ENCODE results near the gene BEND3.

The BEND3 gene

DNA sequence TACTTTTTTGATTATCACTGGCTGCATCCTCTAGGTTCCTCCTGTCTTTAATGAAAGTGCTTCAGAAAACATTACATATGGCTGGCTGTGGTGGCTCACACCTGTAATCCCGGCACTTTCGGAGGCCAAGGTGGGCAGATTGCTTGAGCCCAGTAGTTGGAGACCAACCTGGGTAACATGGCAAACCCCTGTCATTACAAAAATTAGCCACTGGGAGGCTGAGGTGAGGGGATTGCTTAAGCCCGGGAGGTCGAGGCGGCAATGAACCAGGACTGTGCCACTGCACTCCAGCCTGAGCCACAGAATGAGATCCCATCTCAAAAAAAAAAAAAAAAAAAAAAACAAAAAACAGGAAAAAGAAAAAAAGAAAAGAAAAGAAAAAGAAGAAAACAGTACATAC is 35.3 kb downstream of the BEND3 start:
- no peak for DNase-seq

DNA sequence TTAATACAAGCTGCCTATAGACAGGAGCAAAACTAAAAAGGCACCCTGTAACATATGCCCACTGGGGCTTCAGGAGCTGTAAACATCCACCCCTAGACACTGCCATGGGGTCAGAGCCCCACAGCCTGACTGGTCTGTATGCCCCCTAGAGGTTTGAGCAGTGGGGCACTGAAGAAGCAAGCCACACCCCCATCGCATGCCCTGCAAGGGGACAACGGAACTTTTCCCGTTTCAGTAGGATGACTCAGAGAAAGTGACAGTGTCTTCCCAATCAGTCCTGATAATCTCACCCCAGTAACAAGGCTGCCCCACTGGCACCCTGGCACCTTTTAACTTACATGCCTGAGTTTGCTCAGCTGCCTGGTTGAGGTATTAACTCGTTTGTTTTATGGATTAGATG is 35.9 kb downstream of the BEND3 start:
- no peak for DNase-seq

DNA sequence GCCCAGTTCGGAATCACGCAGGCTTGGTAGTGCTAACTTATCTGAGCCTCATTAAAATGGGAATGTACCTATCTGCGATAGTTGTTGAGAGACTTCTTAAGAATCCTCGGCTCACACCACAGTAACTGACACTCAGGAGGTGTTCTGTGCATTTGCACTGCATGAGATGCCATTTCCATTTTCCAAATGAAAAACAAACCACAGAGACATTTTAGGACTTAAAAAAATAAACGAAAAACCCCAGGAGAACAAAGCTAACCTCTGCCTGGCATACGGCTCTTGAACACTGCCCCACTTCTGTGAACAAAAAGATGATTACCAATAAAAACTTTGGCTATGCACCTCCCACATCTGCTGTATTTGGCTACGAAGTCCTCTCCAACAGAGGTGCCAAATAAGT is 37.6 kb downstream of the BEND3 start:
- DNase-seq = no peak

- DNase-seq = no peak
These were observed 39.3 kb downstream of the BEND3 start for GRCh38 chr6:107075951-107076381.

GRCh38 chr6:107070686-107071085 is 44.6 kb downstream of the BEND3 start:
- DNase-seq = no peak

DNA sequence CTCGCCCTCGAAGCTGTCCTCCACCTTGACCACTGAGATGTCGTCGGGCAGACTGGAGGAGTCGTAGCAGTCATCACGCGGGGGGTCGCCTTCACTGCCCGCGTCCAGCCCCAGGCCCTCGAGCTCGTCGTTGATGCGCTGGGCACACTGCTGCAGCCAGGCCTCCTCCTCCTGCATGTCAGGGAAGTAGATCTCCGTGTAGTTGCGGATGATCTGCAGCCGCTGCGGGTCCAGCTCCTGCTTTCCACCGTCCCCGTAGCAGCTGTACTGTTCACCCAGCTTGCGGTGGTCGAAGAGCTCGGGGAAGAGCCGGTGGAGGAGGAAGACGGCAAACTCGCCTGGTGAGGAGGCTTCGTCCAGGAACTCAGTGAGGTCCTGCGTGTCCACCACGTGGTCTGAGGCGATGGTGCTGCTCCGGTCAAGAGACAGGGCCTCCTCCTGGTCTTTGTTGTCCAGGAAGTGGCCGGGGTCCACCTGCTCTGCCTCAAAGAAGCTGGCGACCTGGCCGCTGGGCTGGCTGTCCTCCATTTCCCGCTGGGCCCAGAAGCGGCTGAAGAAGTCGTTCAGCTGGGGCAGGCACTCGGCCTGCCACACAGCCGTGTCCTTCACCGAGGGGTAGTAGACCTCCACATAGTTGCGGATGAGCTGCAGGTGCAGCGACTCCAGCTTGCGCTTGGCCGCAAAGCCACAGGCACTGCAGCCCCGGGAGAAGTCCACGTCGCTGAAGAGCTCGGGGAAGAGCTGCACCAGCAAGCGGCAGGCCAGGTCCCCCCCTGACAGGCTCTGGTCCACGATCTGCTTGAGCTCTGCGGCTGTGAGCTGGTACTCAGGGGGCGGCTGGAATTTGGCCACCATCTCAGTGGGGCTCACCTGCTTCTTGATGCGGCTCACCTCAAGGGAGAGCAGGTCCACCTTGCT is 45.4 kb downstream of the BEND3 start:
- DNase-seq = no peak

DNA sequence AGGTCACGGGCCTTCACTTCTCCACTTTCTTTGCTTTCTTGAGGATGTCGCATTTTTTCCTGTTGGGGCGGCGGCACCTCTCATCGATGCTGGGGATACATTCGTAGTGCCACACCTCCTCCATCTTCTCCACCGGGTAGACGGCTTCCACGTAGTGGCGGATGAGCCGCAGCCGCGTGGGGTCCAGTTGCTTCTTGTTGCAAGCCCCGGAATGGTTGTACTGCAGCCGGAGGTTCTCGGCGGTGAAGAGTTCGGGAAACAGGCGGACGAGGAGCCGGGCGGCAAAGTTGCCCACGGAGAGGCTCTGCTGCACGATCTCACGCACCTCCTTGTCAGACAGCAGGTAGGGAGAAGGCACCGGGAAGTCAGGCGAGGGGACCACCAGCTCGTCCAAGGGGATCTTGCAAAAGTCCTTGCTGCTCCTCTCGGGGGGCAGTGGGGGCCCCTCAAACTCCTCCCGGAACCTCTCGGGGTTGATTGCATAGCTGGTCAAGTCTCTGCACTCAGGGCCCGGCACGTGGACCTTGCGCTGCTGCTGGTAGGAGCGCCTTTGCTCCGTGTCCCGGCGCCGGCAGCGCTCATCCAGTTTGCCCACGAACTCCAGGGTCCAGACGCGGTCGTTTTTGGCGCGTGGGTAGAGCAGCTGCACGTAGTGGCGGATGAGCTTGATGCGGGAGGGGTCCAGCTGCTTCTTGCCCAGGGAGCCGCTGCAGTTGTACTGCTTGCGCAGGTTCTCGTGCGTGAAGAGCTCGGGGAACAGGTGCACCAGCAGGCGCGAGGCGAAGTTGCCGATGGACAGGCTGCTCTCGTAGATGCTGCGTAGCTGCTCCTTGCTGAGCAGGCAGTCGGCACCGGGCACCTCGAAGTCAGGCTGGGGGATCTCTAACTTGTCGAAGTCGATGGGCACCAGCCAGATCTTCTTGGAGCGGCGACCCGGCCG is 46.4 kb downstream of the BEND3 start:
- DNase-seq = no peak

DNA sequence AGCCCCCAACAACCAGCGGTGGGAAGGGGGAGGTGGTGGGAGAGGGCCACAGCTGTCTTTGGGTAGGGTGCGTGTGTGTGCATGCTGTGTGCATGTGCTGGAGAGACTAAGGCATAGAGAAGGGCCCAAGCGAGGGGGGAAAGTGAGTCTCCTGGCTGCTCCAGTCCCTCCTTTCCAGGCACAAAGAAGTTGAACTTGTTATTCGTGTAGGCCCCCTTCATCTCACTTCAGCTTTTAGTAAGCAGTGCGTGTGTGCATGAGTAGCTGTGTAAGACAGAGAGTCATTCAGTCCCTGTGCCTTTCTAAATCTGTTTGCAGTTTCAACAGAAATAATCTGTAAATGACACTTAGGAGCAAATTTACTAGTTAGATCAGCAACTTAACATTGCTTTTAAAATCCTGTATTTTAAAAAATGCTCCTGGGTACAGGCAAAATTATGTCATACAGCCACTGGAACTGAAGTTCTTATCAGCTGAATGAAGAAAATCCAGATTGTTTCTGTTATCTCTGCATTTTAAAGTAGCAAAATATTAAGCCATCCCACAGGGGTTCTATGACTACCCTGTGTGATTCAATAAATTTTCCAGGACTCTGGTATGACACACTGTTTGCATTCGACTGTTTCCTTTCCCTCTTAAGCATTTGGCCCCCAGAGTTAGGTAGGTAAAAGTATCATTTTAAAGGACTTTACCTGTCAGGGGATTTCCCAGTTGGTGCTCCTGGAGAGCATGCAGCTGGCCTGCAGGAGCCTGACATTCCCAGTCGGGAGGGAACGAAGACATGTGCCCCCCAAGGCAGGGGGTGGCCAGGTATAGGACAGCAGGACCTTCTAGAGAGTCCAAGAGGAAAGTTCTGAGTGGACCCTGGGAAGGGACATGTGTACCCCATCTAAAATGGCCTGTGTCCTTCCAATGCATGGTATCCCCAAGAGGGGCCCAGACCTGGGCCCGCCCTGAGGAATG is 48.3 kb downstream of the BEND3 start:
- no peak for DNase-seq

- DNase-seq = no peak
These were observed 50.7 kb downstream of the BEND3 start for GRCh38 chr6:107064579-107065065.

- DNase-seq = no peak
These were observed 52.6 kb downstream of the BEND3 start for GRCh38 chr6:107062691-107063090.

DNA sequence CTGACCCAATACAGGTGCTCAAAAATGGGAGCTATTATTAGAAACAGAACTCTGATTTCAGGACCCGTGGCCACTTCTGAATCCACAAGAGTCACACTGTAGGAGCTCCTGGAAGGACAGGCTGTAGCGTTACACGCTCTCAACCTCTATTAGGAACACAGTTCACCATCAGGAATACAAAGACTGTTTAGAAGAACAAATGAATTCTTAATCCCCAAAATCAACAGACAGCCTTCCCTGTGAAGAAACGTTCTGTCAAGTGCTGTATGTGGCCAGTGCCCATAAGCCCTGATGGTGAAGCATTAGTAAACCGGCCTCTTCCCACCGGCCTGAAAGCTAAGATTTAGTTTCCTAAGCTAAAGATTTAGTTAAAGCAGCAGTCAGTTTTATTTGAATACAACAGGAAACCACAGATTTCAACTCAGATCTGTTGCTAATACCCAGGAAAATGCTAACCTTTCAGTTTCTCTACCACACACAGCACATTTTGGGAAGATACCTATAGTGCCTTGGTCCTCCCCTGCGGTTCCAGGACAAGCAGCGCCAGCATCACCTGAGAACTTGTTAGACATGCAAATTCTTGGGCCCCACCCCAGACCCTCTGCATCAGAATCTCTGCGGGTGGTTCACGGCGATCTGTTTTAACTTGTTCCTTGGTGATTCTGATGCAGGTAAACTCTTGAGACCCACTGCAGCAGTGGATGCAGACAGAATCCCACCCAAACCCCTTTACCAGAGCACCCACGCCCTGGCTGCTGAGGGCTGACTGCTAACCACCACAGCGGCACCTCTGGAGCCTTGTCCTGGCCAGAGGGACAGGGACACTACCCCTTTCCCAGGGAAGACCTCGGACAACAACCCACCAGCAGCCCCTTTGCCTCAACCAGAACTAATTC is 53.9 kb downstream of the BEND3 start:
- no peak for DNase-seq

DNA sequence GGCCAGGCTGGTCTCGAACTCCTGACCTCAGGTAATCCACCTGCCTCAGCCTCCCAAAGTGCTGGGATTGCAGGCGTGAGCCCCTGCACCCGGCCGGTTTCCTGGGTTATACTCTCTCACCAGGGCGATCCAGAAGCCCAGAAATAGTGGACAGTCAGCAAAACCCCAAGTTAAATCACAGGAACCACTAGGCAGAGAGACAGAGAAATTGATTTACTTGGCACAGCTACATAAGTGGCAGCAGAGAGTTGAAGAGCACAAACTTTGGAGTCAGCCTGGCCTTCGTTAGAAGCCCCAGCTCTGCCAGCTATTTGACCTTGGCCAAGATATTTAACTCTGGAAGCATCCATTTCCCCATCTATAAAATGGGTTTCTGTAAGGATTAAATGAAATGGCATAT is 54.6 kb downstream of the BEND3 start:
- DNase-seq = no peak

DNA sequence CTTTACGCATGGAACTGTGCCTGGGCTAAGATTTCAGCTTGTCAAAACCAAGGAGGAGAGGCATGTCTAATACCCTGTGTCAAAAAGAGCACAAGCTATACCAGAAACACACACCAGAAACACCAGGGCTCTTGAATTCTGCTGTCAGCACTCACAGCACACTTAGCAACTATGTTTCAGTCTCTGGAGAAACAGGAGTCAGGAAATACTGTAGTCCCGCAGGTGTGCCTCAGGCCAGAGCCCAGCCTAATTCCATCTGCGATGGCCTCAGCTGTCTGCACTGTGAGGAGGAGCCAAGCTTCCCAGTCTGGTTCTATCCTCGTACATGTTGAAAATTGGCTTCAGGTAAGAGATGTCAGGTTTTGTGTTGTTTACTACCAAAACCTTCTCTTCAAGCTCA is 55.7 kb downstream of the BEND3 start:
- DNase-seq = no peak

DNA sequence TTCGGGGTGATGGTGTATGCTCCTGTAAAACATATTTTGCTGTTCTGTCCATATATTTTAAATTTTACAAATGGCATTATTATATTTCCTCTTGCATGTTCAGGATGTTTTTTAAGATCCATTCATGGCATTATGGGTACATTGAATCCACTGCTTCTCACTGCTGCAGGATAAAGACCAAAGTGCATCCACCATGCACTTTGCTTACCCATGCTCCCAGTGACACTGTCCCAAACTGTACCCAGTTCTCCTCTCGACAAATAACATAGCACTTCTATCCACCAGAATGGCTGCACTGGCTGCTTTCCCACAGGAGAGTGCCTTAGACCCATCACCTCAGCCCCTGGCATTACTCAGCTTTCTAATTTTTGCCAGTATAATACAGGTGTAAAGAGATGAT is 57.6 kb downstream of the BEND3 start:
- no peak for DNase-seq

DNA sequence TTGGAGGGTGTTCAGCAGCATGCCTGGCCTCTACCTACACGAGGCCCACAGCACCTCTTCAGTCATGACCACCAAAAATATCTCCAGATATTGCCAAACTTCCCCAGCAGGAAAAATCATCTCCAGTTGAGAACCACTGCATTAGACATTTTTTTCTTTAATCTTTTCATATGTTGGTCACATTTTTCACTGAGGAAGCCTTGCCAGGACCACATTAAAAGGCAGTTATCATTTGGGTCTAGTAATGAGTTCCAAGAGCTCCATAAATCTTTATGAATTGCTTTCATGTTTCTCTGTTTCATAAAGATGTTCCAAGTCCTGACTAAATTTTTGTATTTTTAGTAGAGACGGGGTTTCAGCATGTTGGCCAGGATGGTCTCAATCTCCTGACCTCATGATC is 58.5 kb downstream of the BEND3 start:
- no peak for DNase-seq

- DNase-seq = no peak
These were observed 67.5 kb downstream of the BEND3 start for GRCh38 chr6:107047807-107048206.

GRCh38 chr6:107045826-107046675 is 69.3 kb downstream of the BEND3 start:
- no peak for DNase-seq

- DNase-seq = no peak
These were observed 82.2 kb downstream of the BEND3 start for GRCh38 chr6:107033126-107033525.

- no peak for DNase-seq
These were observed 83.3 kb downstream of the BEND3 start for GRCh38 chr6:107032051-107032450.

GRCh38 chr6:107030151-107030550 is 85.2 kb downstream of the BEND3 start:
- DNase-seq = no peak

Data from activated CD4-positive, alpha-beta T cell treated with anti-CD3 and anti-CD28 coated beads for 1 hour (primary cell).